Upper lobe of left lung (tissue), 4 donors: Measurements from ENCODE around the gene KLK6.

Experiments
- CTCF ChIP-seq, 6 experiments: fragments of 450-650 bp in 4 of 6; fragments of 200-600 bp in 2 of 6; sonication (generic) in 2 of 6; IDR thresholded peaks; one replicate each; pipeline ENCODE4 v1.5.1; 2016 to 2019; ENCODE audit warnings: antibody characterized with exemption in 6 of 6
- POLR2A ChIP-seq, 4 donors: fragments of 450-650 bp; IDR thresholded peaks; one replicate each; pipeline ENCODE4 v1.5.1; 2016 to 2017; ENCODE audit warnings: antibody characterized with exemption in 4 of 4, mild to moderate bottlenecking in 2 of 4

GRCh38 chr19:50969413-50969760, at the start of gene KLK6:
- TF ChIP-seq POLR2A (IDR thresholded peaks at IDR 0.05) = no peak
- TF ChIP-seq CTCF (IDR thresholded peaks at IDR 0.05) = no peak
